Neural progenitor cell (in vitro differentiated cells): ENCODE results near the gene RIBC2. TPM values are rescaled to one million over a fixed set of nuclear protein-coding genes. Genes with fewer than 3 reads are reported as not detected.

Experiments used
- DNase-seq: peaks from one replicate; pipeline ENCODE4 v3.0.0-alpha.2; 2016; ENCODE audit warnings: low spot score
- H2AFZ ChIP-seq: fragments of 200-600 bp; sonication (generic); replicated peaks from 2 replicates; pipeline ENCODE4 v1.6.1; 2016; ENCODE audit warnings: antibody characterized with exemption
- H3F3A ChIP-seq: fragments of 200-600 bp; sonication (generic); 2 replicates; pipeline ENCODE4 v1.6.1; 2016; ENCODE audit warnings: antibody characterized with exemption, low read depth
- H3K27ac ChIP-seq: fragments of 200-600 bp; sonication (generic); 2 replicates; pipeline ENCODE4 v1.5.1; 2016; ENCODE audit warnings: mild to moderate bottlenecking
- H3K27me3 ChIP-seq: fragments of 200-600 bp; sonication (generic); 2 replicates; pipeline ENCODE4 v1.6.1; 2016; ENCODE audit warnings: mild to moderate bottlenecking, moderate library complexity
- H3K36me3 ChIP-seq: fragments of 200-600 bp; sonication (generic); 2 replicates; pipeline ENCODE4 v1.5.1; 2016
- H3K4me1 ChIP-seq: fragments of 200-600 bp; sonication (generic); 2 replicates; pipeline ENCODE4 v1.6.1; 2016; ENCODE audit warnings: mixed run types
- H3K4me2 ChIP-seq: fragments of 200-600 bp; sonication (generic); 2 replicates; pipeline ENCODE4 v1.6.1; 2016
- H3K4me3 ChIP-seq: fragments of 200-600 bp; sonication (generic); 2 replicates; pipeline ENCODE4 v1.5.1; 2016
- H3K79me2 ChIP-seq: fragments of 200-600 bp; sonication (generic); 2 replicates; pipeline ENCODE4 v1.6.1; 2016; ENCODE audit warnings: low read depth
- H3K9ac ChIP-seq: fragments of 200-600 bp; sonication (generic); 2 replicates; pipeline ENCODE4 v1.6.1; 2016
- H3K9me3 ChIP-seq: fragments of 200-600 bp; sonication (generic); 2 replicates; pipeline ENCODE4 v1.5.1; 2016; ENCODE audit warnings: low read depth
- H4K20me1 ChIP-seq: fragments of 200-600 bp; sonication (generic); 2 replicates; pipeline ENCODE4 v1.6.1; 2016; ENCODE audit warnings: low read depth
- H3K27ac Mint-ChIP-seq: 3 replicates; pipeline ENCODE4 v1.8.0; 2021; ENCODE audit warnings: mixed read lengths
- H3K27me3 Mint-ChIP-seq: 2 replicates; pipeline ENCODE4 v1.8.0; 2022; ENCODE audit warnings: low read depth, mild to moderate bottlenecking, inconsistent platforms, moderate library complexity, mixed read lengths; ENCODE audit not compliant: insufficient read depth
- H3K36me3 Mint-ChIP-seq: 3 replicates; pipeline ENCODE4 v1.8.0; 2021; ENCODE audit warnings: mixed read lengths
- H3K4me1 Mint-ChIP-seq: 3 replicates; pipeline ENCODE4 v1.8.0; 2021; ENCODE audit warnings: mixed read lengths
- H3K4me3 Mint-ChIP-seq: 3 replicates; pipeline ENCODE4 v1.8.0; 2021; ENCODE audit warnings: mild to moderate bottlenecking, moderate library complexity, mixed read lengths
- H3K9me3 Mint-ChIP-seq: 3 replicates; pipeline ENCODE4 v1.8.0; 2020; ENCODE audit warnings: mixed read lengths
- EZH2 ChIP-seq: fragments of 200-600 bp; sonication (generic); IDR thresholded peaks from 2 replicates; pipeline ENCODE4 v1.6.1; 2017; ENCODE audit warnings: antibody characterized with exemption, mild to moderate bottlenecking, moderate library complexity
- EZH2phosphoT487 ChIP-seq: fragments of 200-600 bp; sonication (generic); IDR thresholded peaks from 2 replicates; pipeline ENCODE4 v1.6.1; 2017; ENCODE audit warnings: antibody characterized with exemption
- total RNA-seq: library from RNA; depleted of rRNA; stranded (reverse); fragments of >200 nt; gene quantifications from 2 replicates; pipeline ENCODE4 v1.2.3, GENCODE V29; 2015; ENCODE audit warnings: low replicate concordance
- TF ChIP-seq, protein P1 (sequence below): fragments of 200-600 bp; sonication (generic); IDR thresholded peaks from 2 replicates; pipeline ENCODE4 v1.5.1; 2017; ENCODE audit warnings: antibody characterized with exemption, mild to moderate bottlenecking

RIBC2 gene
- total RNA-seq, 1 donor from 2014 or later, result 2.0 TPM

DNA sequence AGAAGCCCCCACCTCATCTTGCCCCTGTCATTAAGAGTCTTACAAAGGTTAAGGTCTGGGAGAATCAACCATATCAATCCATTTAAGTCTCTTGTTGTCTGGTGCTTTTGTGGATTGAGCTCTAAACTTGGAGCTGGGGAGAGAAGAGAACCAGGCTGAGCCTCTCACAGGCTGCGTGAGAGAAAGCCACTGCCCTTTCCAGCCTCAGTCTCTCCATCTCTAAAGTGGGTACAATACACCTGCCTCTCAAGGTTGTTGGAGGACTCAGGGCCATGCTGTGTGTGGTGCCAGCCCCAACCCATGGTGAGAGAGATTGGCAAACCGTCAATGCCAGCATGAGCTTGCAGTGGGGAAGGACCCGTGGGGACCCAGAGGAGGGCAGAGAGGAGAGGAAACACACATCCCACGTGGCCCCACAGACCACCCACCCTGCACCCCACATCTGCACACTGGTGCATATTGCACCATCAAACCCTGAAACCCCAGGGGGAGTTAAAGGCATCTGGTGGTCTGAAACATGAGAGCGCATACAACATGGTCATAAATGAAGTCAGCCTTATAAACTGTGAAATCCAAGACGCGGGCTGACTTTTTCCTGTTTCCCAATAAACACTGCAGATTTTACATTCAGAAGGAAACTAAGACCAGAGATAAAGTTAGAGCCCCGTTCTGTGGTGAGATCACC, 61.7 kb downstream of the RIBC2 start:
- no peak for TF ChIP-seq EZH2phosphoT487
- TF ChIP-seq, protein P1, sequence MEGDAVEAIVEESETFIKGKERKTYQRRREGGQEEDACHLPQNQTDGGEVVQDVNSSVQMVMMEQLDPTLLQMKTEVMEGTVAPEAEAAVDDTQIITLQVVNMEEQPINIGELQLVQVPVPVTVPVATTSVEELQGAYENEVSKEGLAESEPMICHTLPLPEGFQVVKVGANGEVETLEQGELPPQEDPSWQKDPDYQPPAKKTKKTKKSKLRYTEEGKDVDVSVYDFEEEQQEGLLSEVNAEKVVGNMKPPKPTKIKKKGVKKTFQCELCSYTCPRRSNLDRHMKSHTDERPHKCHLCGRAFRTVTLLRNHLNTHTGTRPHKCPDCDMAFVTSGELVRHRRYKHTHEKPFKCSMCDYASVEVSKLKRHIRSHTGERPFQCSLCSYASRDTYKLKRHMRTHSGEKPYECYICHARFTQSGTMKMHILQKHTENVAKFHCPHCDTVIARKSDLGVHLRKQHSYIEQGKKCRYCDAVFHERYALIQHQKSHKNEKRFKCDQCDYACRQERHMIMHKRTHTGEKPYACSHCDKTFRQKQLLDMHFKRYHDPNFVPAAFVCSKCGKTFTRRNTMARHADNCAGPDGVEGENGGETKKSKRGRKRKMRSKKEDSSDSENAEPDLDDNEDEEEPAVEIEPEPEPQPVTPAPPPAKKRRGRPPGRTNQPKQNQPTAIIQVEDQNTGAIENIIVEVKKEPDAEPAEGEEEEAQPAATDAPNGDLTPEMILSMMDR, result no peak
- TF ChIP-seq EZH2, result no peak
- Histone ChIP-seq H3K36me3 (no peaks in the 10 kb centered on the region), H3K9me3 (no peaks in the 10 kb centered on the region), H3K9ac (no peak overlapping the region), H3K79me2 (no peaks in the 10 kb centered on the region), H3K4me2 (no peak overlapping the region), H3F3A (peaks cover 36% of the 10 kb centered on the region), H4K20me1 (no peaks in the 10 kb centered on the region), H3K27me3 (no peaks in the 10 kb centered on the region), H3K27ac (no peak overlapping the region), H2AFZ (no peak overlapping the region), H3K4me1 (peaks cover 28% of the 10 kb centered on the region), H3K4me3 (no peak overlapping the region)
- Mint-ChIP-seq H3K4me1 (peaks cover 38% of the 10 kb centered on the region), H3K27ac (peak overlapping the region; percentile 66), H3K4me3 (peak overlapping the region; percentile 59), H3K27me3 (peaks cover 22% of the 10 kb centered on the region), H3K36me3 (no peaks in the 10 kb centered on the region), H3K9me3 (peaks cover 4% of the 10 kb centered on the region)
- no peak for DNase-seq

DNA sequence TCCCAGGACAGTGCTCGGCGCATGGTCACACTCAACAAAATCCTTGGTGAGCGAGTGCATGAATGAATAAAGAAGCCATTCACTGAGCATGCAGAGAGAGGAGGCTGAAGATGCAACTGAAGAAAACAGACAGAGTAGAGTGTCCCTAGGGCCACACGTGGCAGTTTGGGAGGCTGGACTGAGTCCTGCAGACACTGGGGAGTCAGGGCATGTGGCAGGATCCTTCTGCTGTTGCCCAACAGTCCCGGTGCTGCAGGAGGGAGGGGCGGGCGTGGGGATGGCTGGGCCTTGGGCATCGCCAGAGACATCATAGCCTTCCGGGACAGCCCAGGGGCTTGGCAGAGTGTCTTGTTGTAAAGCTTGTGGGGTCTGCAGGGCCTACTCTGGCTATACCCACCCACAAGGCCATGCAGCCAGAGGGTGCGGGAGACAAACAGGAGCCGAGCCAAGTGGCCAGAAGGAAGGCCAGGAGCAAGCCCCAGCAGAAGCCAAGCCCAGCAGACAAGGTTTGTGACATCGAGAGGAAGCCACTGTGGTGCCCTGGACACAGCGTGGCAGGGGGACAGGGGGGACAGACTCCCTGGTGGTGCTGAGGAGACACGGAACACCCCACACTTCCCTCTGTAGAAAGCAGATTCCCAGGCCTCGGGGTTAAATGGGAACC, 62.5 kb downstream of the RIBC2 start:
- H3K4me2 ChIP-seq, result no peak overlapping the region
- no peak overlapping the region for H2AFZ ChIP-seq

DNA sequence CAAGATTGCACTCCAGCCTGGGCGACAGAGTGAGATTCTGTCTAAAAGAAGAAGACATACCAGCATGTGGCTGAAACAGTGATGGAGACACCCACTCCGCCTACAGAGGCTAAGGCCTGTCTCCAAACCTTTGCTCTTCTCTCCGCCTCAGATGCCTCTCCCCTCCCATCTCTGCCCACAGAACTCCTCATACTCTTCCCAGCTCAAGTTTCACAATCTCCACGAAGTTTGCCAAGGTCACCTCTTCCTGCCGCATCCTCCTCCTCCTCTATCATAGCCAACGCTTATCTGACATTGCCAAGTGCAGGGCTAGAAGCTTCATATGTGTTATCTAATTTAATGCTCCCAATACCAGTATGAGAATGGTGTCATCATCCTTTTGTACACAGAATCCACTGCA, 63.3 kb downstream of the RIBC2 start:
- no peak overlapping the region for H3K4me3 ChIP-seq
- peaks cover 34% of the 10 kb centered on the region for H3K4me1 Mint-ChIP-seq
- H3K27ac ChIP-seq, result no peak overlapping the region
- peaks cover 30% of the 10 kb centered on the region for H3F3A ChIP-seq
- no peak for DNase-seq
- peaks cover 20% of the 10 kb centered on the region for H3K27me3 Mint-ChIP-seq
- no peak overlapping the region for H3K27ac Mint-ChIP-seq
- H3K36me3 Mint-ChIP-seq, result no peaks in the 10 kb centered on the region
- H3K9me3 Mint-ChIP-seq, result no peaks in the 10 kb centered on the region
- no peak for TF ChIP-seq EZH2
- TF ChIP-seq, protein P1, result no peak
- no peak for TF ChIP-seq EZH2phosphoT487
- no peaks in the 10 kb centered on the region for H3K79me2 ChIP-seq
- H3K27me3 ChIP-seq, result no peaks in the 10 kb centered on the region
- no peak overlapping the region for H2AFZ ChIP-seq
- peaks cover 25% of the 10 kb centered on the region for H3K4me1 ChIP-seq
- H4K20me1 ChIP-seq, result no peaks in the 10 kb centered on the region
- no peak overlapping the region for H3K4me2 ChIP-seq
- H3K36me3 ChIP-seq, result no peaks in the 10 kb centered on the region
- H3K4me3 Mint-ChIP-seq, result no peak overlapping the region
- H3K9ac ChIP-seq, result no peak overlapping the region
- H3K9me3 ChIP-seq, result no peaks in the 10 kb centered on the region

More for the DNA sequence above, 62.5 kb downstream of the RIBC2 start:
- no peaks in the 10 kb centered on the region for H4K20me1 ChIP-seq
- H3K9ac ChIP-seq, result no peak overlapping the region
- Mint-ChIP-seq H3K36me3 (no peaks in the 10 kb centered on the region), H3K27ac (peak overlapping the region; percentile 66), H3K4me3 (no peak overlapping the region), H3K9me3 (peaks cover 4% of the 10 kb centered on the region), H3K27me3 (peaks cover 25% of the 10 kb centered on the region), H3K4me1 (peaks cover 35% of the 10 kb centered on the region)
- TF ChIP-seq EZH2phosphoT487 (no peak), EZH2 (no peak)
- TF ChIP-seq, protein P1, result no peak
- no peak overlapping the region for H3K27ac ChIP-seq
- no peaks in the 10 kb centered on the region for H3K79me2 ChIP-seq
- H3K27me3 ChIP-seq, result no peaks in the 10 kb centered on the region
- H3K36me3 ChIP-seq, result no peaks in the 10 kb centered on the region
- no peaks in the 10 kb centered on the region for H3K9me3 ChIP-seq
- H3F3A ChIP-seq, result peaks cover 35% of the 10 kb centered on the region
- DNase-seq, result no peak
- H3K4me3 ChIP-seq, result no peak overlapping the region
- peaks cover 22% of the 10 kb centered on the region for H3K4me1 ChIP-seq
